ENCODE measurements around the gene PCMTD2. TPM values are rescaled to one million over a fixed set of nuclear protein-coding genes. Genes with fewer than 3 reads are reported as not detected.

The PCMTD2 gene
- total and polyA plus RNA-seq, 2 of the 8 experiments (the other 6 are each of a cell fraction or from before 2014, with no cell fraction given), result 21.4 to 55.1 TPM

- no peak overlapping the region for H3K14ac ChIP-seq (ENCODE audit: insufficient read length)
- no peaks in the 10 kb centered on the region for H3K23me2 ChIP-seq (ENCODE audit: low read depth, low read length)
- no peaks in the 10 kb centered on the region for H3K79me1 ChIP-seq (ENCODE audit: low read depth, low read length)
- H3K36me3 ChIP-seq (ENCODE audit: control insufficient read depth in 2 of 4, insufficient read depth in 4 of 4, low read length in 3 of 4), result no peaks in the 10 kb centered on the region
- TF ChIP-seq CHD2 (IDR thresholded peaks at IDR 0.05; ENCODE audit: low read length) (no peak), CHD1 (IDR thresholded peaks at IDR 0.05; ENCODE audit: low read depth, low read length) (no peak), RAD21 (IDR thresholded peaks at IDR 0.05 in 1 of 2, conservative IDR thresholded peaks at IDR 0.05 in 1 of 2; ENCODE audit: low read depth in 2 of 2, low read length in 2 of 2) (no peak), EGR1 (IDR thresholded peaks at IDR 0.05; ENCODE audit: borderline replicate concordance, low read depth, low read length) (no peak), NANOG (IDR thresholded peaks at IDR 0.05; ENCODE audit: insufficient read depth, low read depth, low read length, poor library complexity, severe bottlenecking) (no peak), KDM5A (IDR thresholded peaks at IDR 0.05; ENCODE audit: low read length) (no peak), HDAC2 (IDR thresholded peaks at IDR 0.05; ENCODE audit: borderline replicate concordance in 1 of 2, low read depth in 2 of 2, low read length in 2 of 2) (no peak), SRF (IDR thresholded peaks at IDR 0.05; ENCODE audit: low read depth, low read length) (no peak), YY1 (IDR thresholded peaks at IDR 0.05; ENCODE audit: low read depth, low read length) (no peak)
- FAIRE-seq (no peak), DNase-seq (ENCODE audit: low read depth in 1 of 2, low spot score in 2 of 2) (no peak)
- no peak overlapping the region for H3K4me2 ChIP-seq (ENCODE audit: insufficient read depth in 1 of 2, low read depth in 2 of 2, low read length in 2 of 2)
- no peaks in the 10 kb centered on the region for H3K79me2 ChIP-seq (ENCODE audit: control insufficient read depth in 1 of 2, insufficient read depth in 2 of 2, low read length in 2 of 2)
- H3K9ac ChIP-seq (replicated peaks in 1 of 4; ENCODE audit: extremely low read depth in 1 of 4, low read depth in 3 of 4, low read length in 3 of 4), result no peak overlapping the region
- no peak overlapping the region for H3K27ac ChIP-seq (ENCODE audit: low read depth, low read length)
- no peaks in the 10 kb centered on the region for H3K4me1 ChIP-seq (replicated peaks in 1 of 4; ENCODE audit: control insufficient read depth in 3 of 4, insufficient read depth in 4 of 4, low read length in 3 of 4)
- H3K56ac ChIP-seq (replicated peaks; ENCODE audit: insufficient read length, low read depth, low read length), result no peak overlapping the region
- no peak overlapping the region for H2BK15ac ChIP-seq (ENCODE audit: low read length)
- no peaks in the 10 kb centered on the region for H3K27me3 ChIP-seq (replicated peaks in 1 of 4; ENCODE audit: control insufficient read depth in 3 of 4, extremely low read depth in 1 of 4, insufficient read depth in 3 of 4, low read length in 3 of 4)
- H2AK5ac ChIP-seq (ENCODE audit: low read depth, low read length), result no peak overlapping the region
- no peak overlapping the region for H2BK120ac ChIP-seq (replicated peaks; ENCODE audit: low read depth, low read length)
- no peak overlapping the region for H3K4me3 ChIP-seq (ENCODE audit: extremely low read depth in 1 of 4, insufficient read depth in 2 of 4, low read depth in 3 of 4, low read length in 4 of 4)
- no peak overlapping the region for H2BK12ac ChIP-seq (ENCODE audit: low read depth, low read length)
- H2BK5ac ChIP-seq (ENCODE audit: low read depth, low read length), result no peak overlapping the region
- H4K8ac ChIP-seq (ENCODE audit: extremely low read depth, insufficient read depth, low read length), result no peak overlapping the region
- H2AFZ ChIP-seq (ENCODE audit: low read length), result no peak overlapping the region
- peaks cover 0 to 25% of the 10 kb centered on the region in 2 experiments; a peak in 1 of 4 replicates for H3K9me3 ChIP-seq (ENCODE audit: insufficient read depth in 2 of 2, low read depth in 1 of 2, low read length in 1 of 2)
- no peak overlapping the region for H3K4ac ChIP-seq (replicated peaks; ENCODE audit: insufficient read length, low read depth, low read length)
- H4K5ac ChIP-seq (ENCODE audit: insufficient read length, low read depth, low read length), result no peak overlapping the region
- H3K23ac ChIP-seq (ENCODE audit: insufficient read length), result no peak overlapping the region
- H4K20me1 ChIP-seq (replicated peaks in 1 of 2; ENCODE audit: control insufficient read depth in 1 of 2, insufficient read depth in 2 of 2, low read length in 2 of 2), result no peaks in the 10 kb centered on the region
- H2BK20ac ChIP-seq (ENCODE audit: low read length), result no peak overlapping the region
- CTCF ChIA-PET (ENCODE audit: partially characterized antibody), result interaction anchor here (1.1 to 1.2 kb wide), 2 partner anchors 11 to 42 kb away, joined by 5 to 6 read pairs; no protein-coding TSS in a partner anchor
- POLR2A ChIA-PET (ENCODE audit: partially characterized antibody), result no interaction called here
- H4K91ac ChIP-seq (replicated peaks; ENCODE audit: insufficient read length, low read length), result no peak overlapping the region
- no peak overlapping the region for H3K18ac ChIP-seq (ENCODE audit: extremely low read depth, low read length)
- WGBS, 2 experiments (ENCODE audit: extremely low coverage in 1 of 2, insufficient coverage in 1 of 2, insufficient read length in 1 of 2, insufficient replicate concordance in 2 of 2, low coverage in 1 of 2, low lambda C conversion rate in 2 of 2, missing lambda C conversion rate in 1 of 2), result 95% methylated on average over 9 of the region's 11 CpGs; no CpG with 5 or more reads in 1 of the 2 experiments
Observed at GRCh38 chr20:64234291-64234791, 21.2 kb upstream of the PCMTD2 start.
